HepG2 (cell line): Measurements from ENCODE around the gene SLA2. TPM values are rescaled to one million over a fixed set of nuclear protein-coding genes. Genes with fewer than 3 reads are reported as not detected.
A peak's percentile ranks its signal among the peaks of the same experiment; 100 is the strongest.

ENCODE experiments used
- CENPX ChIP-seq: sonication (generic); formaldehyde crosslinking; IDR thresholded peaks from 2 replicates; pipeline ENCODE4 v1.9.0; 2021; ENCODE audit warnings: mild to moderate bottlenecking, missing genetic modification reagents, moderate library complexity
- E2F1 ChIP-seq: sonication (generic); formaldehyde crosslinking; IDR thresholded peaks from 2 replicates; pipeline ENCODE4 v1.5.0; 2020; ENCODE audit warnings: missing genetic modification reagents
- FOXC1 ChIP-seq: sonication (generic); formaldehyde crosslinking; IDR thresholded peaks from 2 replicates; pipeline ENCODE4 v1.8.0; 2022; ENCODE audit warnings: mild to moderate bottlenecking, missing genetic modification reagents, borderline replicate concordance
- IRF1 ChIP-seq: sonication (generic); formaldehyde crosslinking; IDR thresholded peaks from 2 replicates; pipeline ENCODE4 v1.4.0; 2020; ENCODE audit warnings: low read depth, mild to moderate bottlenecking, missing genetic modification reagents
- KAT7 ChIP-seq: IDR thresholded peaks from 2 replicates; pipeline ENCODE4 v1.6.1; 2018; ENCODE audit warnings: borderline replicate concordance, missing compliant biosample characterization
- LRRFIP1 ChIP-seq: sonication (generic); formaldehyde crosslinking; conservative IDR thresholded peaks from 2 replicates; pipeline ENCODE4 v1.4.0; 2020; ENCODE audit warnings: missing genetic modification reagents
- MYC ChIP-seq: sonication (generic); formaldehyde crosslinking; IDR thresholded peaks from 2 replicates; pipeline ENCODE4 v1.9.0; 2021; ENCODE audit warnings: missing genetic modification reagents, borderline replicate concordance
- NFIC ChIP-seq: IDR thresholded peaks from 2 replicates; pipeline ENCODE4 v1.6.1; 2012; ENCODE audit warnings: mild to moderate bottlenecking, low read length, inconsistent platforms
- NFKB2 ChIP-seq: sonication (generic); formaldehyde crosslinking; IDR thresholded peaks from 2 replicates; pipeline ENCODE4 v1.4.0; 2020; ENCODE audit warnings: missing genetic modification reagents, borderline replicate concordance
- TBL1XR1 ChIP-seq: fragments of 150-350 bp; IDR thresholded peaks from 2 replicates; pipeline ENCODE4 v1.6.1; 2014; ENCODE audit warnings: borderline replicate concordance, low read length; ENCODE audit not compliant: partially characterized antibody
- ZNF318 ChIP-seq: sonication (generic); formaldehyde crosslinking; IDR thresholded peaks from 2 replicates; pipeline ENCODE4 v1.4.0; 2020; ENCODE audit warnings: mild to moderate bottlenecking, missing genetic modification reagents
- ZNF362 ChIP-seq: sonication (generic); formaldehyde crosslinking; IDR thresholded peaks from 2 replicates; pipeline ENCODE4 v1.4.0; 2020; ENCODE audit warnings: missing genetic modification reagents, mild to moderate bottlenecking, borderline replicate concordance
- polyA plus RNA-seq, 8 experiments: library from polyadenylated mRNA; depleted of rRNA in 3 of 8; stranded (reverse) in 7 of 8; unstranded in 1 of 8; fragments of >200 nt; fragmentation: Illumina TruSeq in 4 of 8; extraction: Trizol in 4 of 8; gene quantifications; 2 replicates each; pipeline versions ENCODE4 v1.2.1 to v1.2.3, GENCODE V29; 2011 to 2016; ENCODE audit warnings: low read depth in 4 of 8, missing spikeins in 1 of 8, mixed read lengths in 1 of 8; ENCODE audit not compliant: insufficient read depth in 1 of 8
- total RNA-seq, 5 experiments: library from RNA; depleted of rRNA; stranded (reverse); fragments of >200 nt; fragmentation: Illumina TruSeq; extraction: Trizol; gene quantifications; 2 replicates each; pipeline ENCODE4 v1.2.3, GENCODE V29; 2016; ENCODE audit warnings: low read depth in 1 of 5

Gene SLA2
- total and polyA plus RNA-seq, 2 of the 13 experiments (the other 11 are each of a cell fraction or from before 2014, with no cell fraction given), result 1.6 to 3.6 TPM

GRCh38 chr20:36573103-36573797, 72.7 kb downstream of the SLA2 start, which contains the start of gene TGIF2 (continued):
- no peak for TF ChIP-seq ZNF318
- TF ChIP-seq ZNF362 (CRISPR knock-in tag), result no peak
- TF ChIP-seq NFIC, result peak; percentile 55; the same call in 1 of the 2 replicates
- TF ChIP-seq LRRFIP1, result no peak
- TF ChIP-seq TBL1XR1, result no peak
- TF ChIP-seq CENPX (CRISPR knock-in tag), result no peak
- TF ChIP-seq E2F1, result no peak
- TF ChIP-seq FOXC1 (CRISPR knock-in tag), result 0 out of 2 replicates have a peak, but pooled peaks have one; percentile 72
- TF ChIP-seq NFKB2 (CRISPR knock-in tag), result peak; percentile 67
- TF ChIP-seq KAT7, result peak; percentile 64; the same call in 1 of the 2 replicates
- TF ChIP-seq IRF1, result no peak
- peak; percentile 96 for TF ChIP-seq MYC
